Spleen (tissue), 13 donors: ENCODE results near the gene IL18. TPM values are rescaled to one million over a fixed set of nuclear protein-coding genes. Genes with fewer than 3 reads are reported as not detected.

Experiments used
- DNase-seq: peaks from one replicate; pipeline ENCODE4 v3.0.0-alpha.2; 2020
- H3K27ac ChIP-seq, 8 donors: fragments of 200-600 bp; sonication (generic) in 7 of 8; 1 replicate in 4 of 8; 2 replicates in 4 of 8; pipeline versions ENCODE4 v1.5.0 to v1.8.0; 2016 to 2021; ENCODE audit warnings: inconsistent platforms in 4 of 8, mild to moderate bottlenecking in 4 of 8, moderate library complexity in 1 of 8
- H3K27me3 ChIP-seq, 7 donors: fragments of 200-600 bp; sonication (generic) in 6 of 7; replicated peaks in 1 of 7; 1 replicate in 4 of 7; 2 replicates in 3 of 7; pipeline versions ENCODE4 v1.5.0 to v1.8.0; 2016 to 2021; ENCODE audit warnings: inconsistent platforms in 3 of 7, mild to moderate bottlenecking in 1 of 7
- H3K36me3 ChIP-seq, 6 donors: fragments of 200-600 bp; sonication (generic) in 5 of 6; 1 replicate in 4 of 6; 2 replicates in 2 of 6; pipeline versions ENCODE4 v1.5.0 to v1.8.0; 2016 to 2021; ENCODE audit warnings: inconsistent platforms in 2 of 6
- H3K4me1 ChIP-seq, 6 donors: fragments of 200-600 bp; sonication (generic) in 5 of 6; 1 replicate in 3 of 6; 2 replicates in 3 of 6; pipeline versions ENCODE4 v1.5.0 to v1.8.0; 2016 to 2021; ENCODE audit warnings: inconsistent platforms in 3 of 6
- H3K4me3 ChIP-seq, 8 donors: fragments of 200-600 bp; sonication (generic) in 7 of 8; 1 replicate in 4 of 8; 2 replicates in 4 of 8; pipeline versions ENCODE4 v1.5.0 to v1.8.0; 2016 to 2021; ENCODE audit warnings: inconsistent platforms in 4 of 8, mild to moderate bottlenecking in 4 of 8, moderate library complexity in 2 of 8
- H3K9me3 ChIP-seq, 8 donors: fragments of 200-600 bp; sonication (generic) in 7 of 8; 1 replicate in 4 of 8; 2 replicates in 4 of 8; pipeline versions ENCODE4 v1.5.0 to v1.8.0; 2016 to 2021; ENCODE audit warnings: inconsistent platforms in 4 of 8
- POLR2A ChIP-seq, 3 donors: fragments of 450-650 bp; IDR thresholded peaks; one replicate each; pipeline ENCODE4 v1.5.1; 2017; ENCODE audit warnings: antibody characterized with exemption in 3 of 3, mild to moderate bottlenecking in 1 of 3
- POLR2AphosphoS5 ChIP-seq, 3 donors: sonication (generic); formaldehyde crosslinking; IDR thresholded peaks; one replicate each; pipeline ENCODE4 v1.5.1; 2017; ENCODE audit warnings: antibody characterized with exemption in 3 of 3
- WGBS, 5 donors: extraction: QIAGEN DNeasy Blood & Tissue Kit in 3 of 5; methylation state at CpG; one replicate each; pipeline versions ENCODE4 v1.1.5 to v1.1.7; 2013 to 2018; 5-methylcytosine and 5-hydroxymethylcytosine counted together
- intact Hi-C: fragments of 100-400 bp; cut with DNase I; formaldehyde crosslinking; loops from one replicate; pipeline ENCODE4 v1.15.0; 2023; ENCODE audit warnings: low total_unique reads
- long read RNA-seq, 2 donors: transcript quantifications; one replicate each; lab custom pipeline, GENCODE V29; 2026
- polyA plus RNA-seq, 3 donors: library from polyadenylated mRNA; stranded (reverse); fragments of 200-250 nt; gene quantifications; one replicate each; pipeline ENCODE4 v1.2.1, GENCODE V29; 2013
- total RNA-seq, 7 donors: library from RNA; depleted of rRNA in 3 of 7; stranded (reverse); fragments of >200 nt in 3 of 7; fragmentation: NEBNext Ultra II Directional in 4 of 7; extraction: Animal tissue kit (Norgen Biotek cat#: 25700) in 4 of 7; gene quantifications; one replicate each; pipeline versions ENCODE4 v1.1.0 to v1.2.1, GENCODE V29; 2016 to 2021
- TF ChIP-seq, protein P1 (sequence below), 11 experiments: fragments of 200-600 bp in 7 of 11; fragments of 450-650 bp in 4 of 11; sonication (generic) in 4 of 11; IDR thresholded peaks in 8 of 11; conservative IDR thresholded peaks in 3 of 11; 1 replicate in 7 of 11; 2 replicates in 4 of 11; pipeline versions ENCODE4 v1.4.0 to v1.8.0; 2016 to 2021; ENCODE audit warnings: antibody characterized with exemption in 11 of 11, inconsistent platforms in 4 of 11, mild to moderate bottlenecking in 1 of 11
- donor health status: healthy with polysubstance abuse.
- donor health status: DM: no; HTN: no; CAD: no; lungs with moderate emphysema.
- donor health status: DM: no; HTN: no; CAD: no.
- donor health status: Bipolar disorder and iron deficiency.
- donor health status: healthy.
- donor health status: DM: no; HTN: no; CAD: no.
- donor health status: DM: yes; HTN: yes; CAD: no.

The IL18 gene
- 10 to 100 TPM; 38.5 to 83.5 (median 63.8) TPM for total RNA-seq
- polyA plus RNA-seq: 10 to 100 TPM; 44.9 to 77.5 (median 47.8) TPM
- long read RNA-seq, donor 1, partial matches to known transcripts: 27 of 72 reads
- long read RNA-seq, donor 1, other reads (novel, unspliced or antisense): 42 of 72 reads
- long read RNA-seq, donor 2, partial matches to known transcripts: 0 of 10 reads
- long read RNA-seq, donor 2, other reads (novel, unspliced or antisense): 8 of 10 reads

GRCh38 chr11:112163875-112164685 is at the start of gene IL18:
IL18 (minus strand) TSS chr11:112164094; CDS start chr11:112155053, 9,041 bp downstream.
- Histone ChIP-seq H3K27me3 (no peaks in the 10 kb centered on the region), H3K4me3 (peak within 1 kb of the TSS in 6 of 8 donors; percentile 10 to 63 (median 26)), H3K36me3 (no peaks in the 10 kb centered on the region), H3K4me1 (peaks cover 0 to 40% (median 2%) of the 10 kb centered on the region in 6 donors), H3K27ac (peak within 1 kb of the TSS in 7 of 8 donors; percentile 33 to 90 (median 66)), H3K9me3 (no peaks in the 10 kb centered on the region)
- peak; percentile 84 for DNase-seq
- intact Hi-C loops: no loop called here
- TF ChIP-seq, protein P1, sequence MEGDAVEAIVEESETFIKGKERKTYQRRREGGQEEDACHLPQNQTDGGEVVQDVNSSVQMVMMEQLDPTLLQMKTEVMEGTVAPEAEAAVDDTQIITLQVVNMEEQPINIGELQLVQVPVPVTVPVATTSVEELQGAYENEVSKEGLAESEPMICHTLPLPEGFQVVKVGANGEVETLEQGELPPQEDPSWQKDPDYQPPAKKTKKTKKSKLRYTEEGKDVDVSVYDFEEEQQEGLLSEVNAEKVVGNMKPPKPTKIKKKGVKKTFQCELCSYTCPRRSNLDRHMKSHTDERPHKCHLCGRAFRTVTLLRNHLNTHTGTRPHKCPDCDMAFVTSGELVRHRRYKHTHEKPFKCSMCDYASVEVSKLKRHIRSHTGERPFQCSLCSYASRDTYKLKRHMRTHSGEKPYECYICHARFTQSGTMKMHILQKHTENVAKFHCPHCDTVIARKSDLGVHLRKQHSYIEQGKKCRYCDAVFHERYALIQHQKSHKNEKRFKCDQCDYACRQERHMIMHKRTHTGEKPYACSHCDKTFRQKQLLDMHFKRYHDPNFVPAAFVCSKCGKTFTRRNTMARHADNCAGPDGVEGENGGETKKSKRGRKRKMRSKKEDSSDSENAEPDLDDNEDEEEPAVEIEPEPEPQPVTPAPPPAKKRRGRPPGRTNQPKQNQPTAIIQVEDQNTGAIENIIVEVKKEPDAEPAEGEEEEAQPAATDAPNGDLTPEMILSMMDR (IDR thresholded peaks at IDR 0.05 in 8 of 11, conservative IDR thresholded peaks at IDR 0.05 in 3 of 11): no peak
- peak in 1 of 3 donors; percentile 13 for TF ChIP-seq POLR2A (IDR thresholded peaks at IDR 0.05)
- TF ChIP-seq POLR2AphosphoS5 (IDR thresholded peaks at IDR 0.05): peak; percentile 10 to 85 (median 76)
- WGBS, 5 donors: 32 to 54% (median 43%) methylated on average over 12 of the region's 12 CpGs

GRCh38 chr11:112212710-112213109 is 48.8 kb upstream of the IL18 start:
- Histone ChIP-seq H3K4me3 (no peak overlapping the region), H3K36me3 (no peaks in the 10 kb centered on the region), H3K9me3 (no peaks in the 10 kb centered on the region), H3K27me3 (no peaks in the 10 kb centered on the region), H3K27ac (no peak overlapping the region), H3K4me1 (peaks cover 0 to 7% (median 0%) of the 10 kb centered on the region in 6 donors)
- intact Hi-C loops: loop anchor here (10.0 kb wide), 2 partner anchors 1072 to 1322 kb away; no protein-coding TSS in a partner anchor
- no peak for DNase-seq
- TF ChIP-seq POLR2A (IDR thresholded peaks at IDR 0.05) (no peak), POLR2AphosphoS5 (IDR thresholded peaks at IDR 0.05) (no peak)
- TF ChIP-seq, protein P1 (IDR thresholded peaks at IDR 0.05 in 8 of 11, conservative IDR thresholded peaks at IDR 0.05 in 3 of 11): no peak

GRCh38 chr11:112212290-112212689 is 48.4 kb upstream of the IL18 start:
- Histone ChIP-seq H3K9me3 (no peaks in the 10 kb centered on the region), H3K27ac (no peak overlapping the region), H3K4me3 (no peak overlapping the region), H3K4me1 (peaks cover 0 to 7% (median 0%) of the 10 kb centered on the region in 6 donors), H3K36me3 (no peaks in the 10 kb centered on the region), H3K27me3 (no peaks in the 10 kb centered on the region)
- TF ChIP-seq POLR2AphosphoS5 (IDR thresholded peaks at IDR 0.05) (no peak), POLR2A (IDR thresholded peaks at IDR 0.05) (no peak)
- TF ChIP-seq, protein P1 (IDR thresholded peaks at IDR 0.05 in 8 of 11, conservative IDR thresholded peaks at IDR 0.05 in 3 of 11): no peak
- DNase-seq: no peak
- WGBS, 5 donors: 89 to 93% (median 92%) methylated on average over 3 of the region's 3 CpGs
- intact Hi-C loops: loop anchor here (10.0 kb wide), 2 partner anchors 1073 to 1323 kb away; no protein-coding TSS in a partner anchor

- H3K27me3 ChIP-seq: no peaks in the 10 kb centered on the region
- peaks cover 0 to 7% (median 0%) of the 10 kb centered on the region in 6 donors for H3K4me1 ChIP-seq
- intact Hi-C loops: loop anchor here (10.0 kb wide), 2 partner anchors 1073 to 1323 kb away; no protein-coding TSS in a partner anchor
- DNase-seq: no peak
- H3K4me3 ChIP-seq: no peak overlapping the region
- no peak overlapping the region for H3K27ac ChIP-seq
- 33 to 46% (median 39%) methylated on average over 2 of the region's 2 CpGs for WGBS, 5 donors
- no peaks in the 10 kb centered on the region for H3K9me3 ChIP-seq
- TF ChIP-seq POLR2AphosphoS5 (IDR thresholded peaks at IDR 0.05): no peak
- no peaks in the 10 kb centered on the region for H3K36me3 ChIP-seq
Measured at GRCh38 chr11:112211536-112211935, 47.6 kb upstream of the IL18 start.
